MM.1S (cell line): ENCODE data around the gene SAMD14.

Experiments used
- DNase-seq: peaks from one replicate; pipeline ENCODE4 v3.0.0-alpha.2; 2015
- H2AFZ ChIP-seq: fragments of 300-600 bp; sonication (generic); 2 replicates; pipeline ENCODE4 v1.6.0; 2016; ENCODE audit warnings: antibody characterized with exemption, low read length
- H3F3A ChIP-seq: fragments of 300-600 bp; sonication (generic); 2 replicates; pipeline ENCODE4 v1.6.1; 2016; ENCODE audit warnings: mild to moderate bottlenecking, antibody characterized with exemption, low read length, moderate library complexity, mixed read lengths; ENCODE audit not compliant: insufficient read depth
- H3K27ac ChIP-seq: fragments of 300-600 bp; sonication (generic); 2 replicates; pipeline ENCODE4 v1.5.1; 2016; ENCODE audit warnings: mild to moderate bottlenecking, low read length
- H3K27me3 ChIP-seq: fragments of 300-600 bp; sonication (generic); replicated peaks from 2 replicates; pipeline ENCODE4 v1.6.0; 2016; ENCODE audit warnings: low read length; ENCODE audit not compliant: insufficient read depth
- H3K36me3 ChIP-seq: fragments of 300-600 bp; sonication (generic); replicated peaks from 2 replicates; pipeline ENCODE4 v1.6.1; 2016; ENCODE audit warnings: mild to moderate bottlenecking, low read length, mixed read lengths; ENCODE audit not compliant: insufficient read depth
- H3K4me1 ChIP-seq: fragments of 300-600 bp; sonication (generic); 2 replicates; pipeline ENCODE4 v1.6.1; 2016; ENCODE audit warnings: low read length, mixed read lengths
- H3K4me2 ChIP-seq: fragments of 300-600 bp; sonication (generic); 2 replicates; pipeline ENCODE4 v1.6.0; 2016; ENCODE audit warnings: low read depth, low read length
- H3K4me3 ChIP-seq: fragments of 300-600 bp; sonication (generic); 2 replicates; pipeline ENCODE4 v1.5.1; 2016; ENCODE audit warnings: low read length, mixed read lengths
- H3K79me2 ChIP-seq: fragments of 300-600 bp; sonication (generic); 2 replicates; pipeline ENCODE4 v1.6.1; 2016; ENCODE audit warnings: mixed run types, low read length, mixed read lengths
- H3K9ac ChIP-seq: fragments of 300-600 bp; sonication (generic); 2 replicates; pipeline ENCODE4 v1.6.1; 2016; ENCODE audit warnings: low read length, mixed read lengths
- H3K9me2 ChIP-seq: fragments of 300-600 bp; sonication (generic); replicated peaks from 2 replicates; pipeline ENCODE4 v1.6.1; 2016; ENCODE audit warnings: mild to moderate bottlenecking, low read length, mixed read lengths; ENCODE audit not compliant: insufficient read depth
- H3K9me3 ChIP-seq: fragments of 300-600 bp; sonication (generic); replicated peaks from 2 replicates; pipeline ENCODE4 v1.6.1; 2016; ENCODE audit warnings: mild to moderate bottlenecking, low read length, mixed read lengths; ENCODE audit not compliant: insufficient read depth
- H4K20me1 ChIP-seq: fragments of 300-600 bp; sonication (generic); 2 replicates; pipeline ENCODE4 v1.6.1; 2016; ENCODE audit warnings: mild to moderate bottlenecking, low read length, moderate library complexity, mixed read lengths; ENCODE audit not compliant: insufficient read depth
- EZH2 ChIP-seq: fragments of 300-600 bp; sonication (generic); optimal IDR thresholded peaks from 2 replicates; pipeline ENCODE3; 2017; ENCODE audit warnings: low read depth, mild to moderate bottlenecking, antibody characterized with exemption, low read length, mixed read lengths
- EZH2phosphoT487 ChIP-seq: fragments of 300-600 bp; sonication (generic); IDR thresholded peaks from 2 replicates; pipeline ENCODE4 v1.6.1; 2018; ENCODE audit warnings: antibody characterized with exemption, low read length
- TF ChIP-seq, protein P1 (sequence below): fragments of 300-600 bp; sonication (generic); IDR thresholded peaks from 2 replicates; pipeline ENCODE4 v1.5.1; 2016; ENCODE audit warnings: antibody characterized with exemption, low read length, mixed read lengths

The SAMD14 gene

DNA sequence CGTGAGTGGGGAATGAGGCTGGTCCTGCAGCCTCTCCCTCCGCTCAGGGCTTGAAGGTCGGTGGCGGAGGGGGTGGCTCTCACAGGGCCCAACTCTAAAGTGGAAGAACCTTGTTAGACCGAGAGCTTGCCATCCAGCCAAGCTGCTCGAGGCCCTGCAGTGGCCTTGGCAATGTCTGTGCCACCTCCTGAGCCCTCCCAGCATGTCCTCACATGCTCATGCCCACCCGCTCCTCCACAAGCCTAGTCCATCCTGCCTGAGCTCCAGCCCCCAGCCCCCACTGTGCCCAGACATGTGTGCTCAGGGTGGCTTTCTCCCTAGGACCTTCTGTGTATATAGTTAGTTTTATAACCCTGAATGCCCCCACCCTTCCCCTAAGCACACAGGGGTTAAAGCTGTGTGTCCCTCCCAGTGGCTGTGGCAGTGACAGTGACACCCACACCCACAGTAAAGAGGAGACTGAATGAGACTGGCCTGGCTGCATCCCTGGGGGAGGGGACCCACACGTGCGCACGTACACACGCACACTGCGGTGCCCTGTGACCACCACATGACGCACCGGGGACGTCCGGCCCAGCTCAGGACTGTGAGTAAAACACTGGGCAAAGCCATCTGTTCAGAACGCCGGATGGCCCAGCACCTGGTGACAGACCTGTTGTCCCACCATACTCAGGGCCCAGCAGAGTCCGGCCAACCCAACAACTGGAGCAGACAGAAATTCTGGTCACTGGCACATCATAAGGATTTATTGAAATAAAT, 19.2 kb downstream of the SAMD14 start:
- Histone ChIP-seq H3K9me3 (no peaks in the 10 kb centered on the region), H3K9ac (no peak overlapping the region), H3F3A (no peaks in the 10 kb centered on the region), H3K36me3 (no peaks in the 10 kb centered on the region), H3K4me1 (no peaks in the 10 kb centered on the region), H3K27ac (no peak overlapping the region), H3K9me2 (no peaks in the 10 kb centered on the region), H3K79me2 (no peaks in the 10 kb centered on the region), H2AFZ (no peak overlapping the region), H3K27me3 (no peaks in the 10 kb centered on the region), H4K20me1 (no peaks in the 10 kb centered on the region), H3K4me2 (no peak overlapping the region), H3K4me3 (no peak overlapping the region)
- no peak for DNase-seq
- TF ChIP-seq, protein P1, sequence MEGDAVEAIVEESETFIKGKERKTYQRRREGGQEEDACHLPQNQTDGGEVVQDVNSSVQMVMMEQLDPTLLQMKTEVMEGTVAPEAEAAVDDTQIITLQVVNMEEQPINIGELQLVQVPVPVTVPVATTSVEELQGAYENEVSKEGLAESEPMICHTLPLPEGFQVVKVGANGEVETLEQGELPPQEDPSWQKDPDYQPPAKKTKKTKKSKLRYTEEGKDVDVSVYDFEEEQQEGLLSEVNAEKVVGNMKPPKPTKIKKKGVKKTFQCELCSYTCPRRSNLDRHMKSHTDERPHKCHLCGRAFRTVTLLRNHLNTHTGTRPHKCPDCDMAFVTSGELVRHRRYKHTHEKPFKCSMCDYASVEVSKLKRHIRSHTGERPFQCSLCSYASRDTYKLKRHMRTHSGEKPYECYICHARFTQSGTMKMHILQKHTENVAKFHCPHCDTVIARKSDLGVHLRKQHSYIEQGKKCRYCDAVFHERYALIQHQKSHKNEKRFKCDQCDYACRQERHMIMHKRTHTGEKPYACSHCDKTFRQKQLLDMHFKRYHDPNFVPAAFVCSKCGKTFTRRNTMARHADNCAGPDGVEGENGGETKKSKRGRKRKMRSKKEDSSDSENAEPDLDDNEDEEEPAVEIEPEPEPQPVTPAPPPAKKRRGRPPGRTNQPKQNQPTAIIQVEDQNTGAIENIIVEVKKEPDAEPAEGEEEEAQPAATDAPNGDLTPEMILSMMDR = no peak
- no peak for TF ChIP-seq EZH2phosphoT487
- TF ChIP-seq EZH2 = no peak

DNA sequence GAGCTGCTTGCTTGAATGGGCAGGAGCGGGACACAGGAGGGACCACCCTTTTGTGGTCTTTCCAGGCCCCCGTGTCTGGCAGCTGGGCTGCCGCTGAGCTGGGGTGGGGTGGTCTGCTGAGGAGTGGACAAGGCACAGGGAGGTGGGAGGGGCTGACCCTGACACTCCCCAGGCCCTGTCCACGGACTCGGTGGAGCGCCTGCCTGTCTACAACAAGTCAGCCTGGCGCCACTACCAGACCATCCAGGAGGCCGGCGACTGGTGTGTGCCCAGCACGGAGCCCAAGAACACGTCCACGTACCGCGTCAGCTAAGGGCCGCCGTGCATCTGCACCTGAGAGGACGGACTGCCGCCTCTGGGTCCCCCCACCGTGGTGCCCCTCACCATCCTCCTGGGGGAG, 20.2 kb downstream of the SAMD14 start:
- no peaks in the 10 kb centered on the region for H3K36me3 ChIP-seq
- no peaks in the 10 kb centered on the region for H3K27me3 ChIP-seq
- H3K27ac ChIP-seq = no peak overlapping the region
- H3K9ac ChIP-seq = no peak overlapping the region
- H4K20me1 ChIP-seq = no peaks in the 10 kb centered on the region
- no peaks in the 10 kb centered on the region for H3K4me1 ChIP-seq
- H3K9me3 ChIP-seq = no peaks in the 10 kb centered on the region
- no peak for TF ChIP-seq EZH2
- TF ChIP-seq, protein P1 = no peak
- TF ChIP-seq EZH2phosphoT487 = no peak
- H3K4me3 ChIP-seq = no peak overlapping the region
- H2AFZ ChIP-seq = no peak overlapping the region
- H3K9me2 ChIP-seq = no peaks in the 10 kb centered on the region
- no peaks in the 10 kb centered on the region for H3F3A ChIP-seq
- no peaks in the 10 kb centered on the region for H3K79me2 ChIP-seq
- DNase-seq = no peak
- H3K4me2 ChIP-seq = no peak overlapping the region

- H3K4me2 ChIP-seq = no peak overlapping the region
- no peak overlapping the region for H3K4me3 ChIP-seq
- H3K9me2 ChIP-seq = no peaks in the 10 kb centered on the region
- H3K4me1 ChIP-seq = no peaks in the 10 kb centered on the region
- no peaks in the 10 kb centered on the region for H3K36me3 ChIP-seq
- no peak for DNase-seq
- no peaks in the 10 kb centered on the region for H3K27me3 ChIP-seq
- no peak overlapping the region for H2AFZ ChIP-seq
- no peaks in the 10 kb centered on the region for H3K79me2 ChIP-seq
- TF ChIP-seq, protein P1 = no peak
- no peak for TF ChIP-seq EZH2
- TF ChIP-seq EZH2phosphoT487 = no peak
- no peaks in the 10 kb centered on the region for H3F3A ChIP-seq
- no peak overlapping the region for H3K27ac ChIP-seq
- no peaks in the 10 kb centered on the region for H3K9me3 ChIP-seq
- H4K20me1 ChIP-seq = no peaks in the 10 kb centered on the region
- H3K9ac ChIP-seq = no peak overlapping the region
Observed at GRCh38 chr17:50109207-50109606, 20.8 kb downstream of the SAMD14 start.
